IMR-90 (cell line): ENCODE measurements around the gene PDGFD. TPM values are rescaled to one million over a fixed set of nuclear protein-coding genes. Genes with fewer than 3 reads are reported as not detected.

ENCODE experiments used
- ATAC-seq: fragments of 200-7000 bp; cut with Tn5 transposase; 2 replicates; pipeline ENCODE4 v1.9.1; 2020; ENCODE audit warnings: low read depth, mild to moderate bottlenecking, moderate library complexity
- BruUV-seq: library from RNA; stranded (reverse); fragments of 400-500 nt; replicated peaks from 2 replicates; lab custom pipeline; 2021; lab: Mats Ljungman, UMichigan
- CTCF ChIA-PET: fragments of 300-600 bp; formaldehyde crosslinking; extraction: SDS; loops from one replicate; lab custom pipeline; 2021; ENCODE audit warnings: antibody characterized with exemption; lab: Yijun Ruan, JAX
- POLR2A ChIA-PET: fragments of 300-600 bp; sonication (Branson Sonifier 250); formaldehyde crosslinking; loops from one replicate; lab custom pipeline; 2022; ENCODE audit warnings: antibody characterized with exemption; ENCODE audit not compliant: unreplicated experiment; lab: Charles Lee
- DNase-seq: peaks from one replicate; pipeline ENCODE4 v3.0.0; 2013
- H2AFZ ChIP-seq: replicated peaks from 2 replicates; pipeline ENCODE3; 2013; ENCODE audit warnings: low read length, mild to moderate bottlenecking; ENCODE audit not compliant: poor library complexity
- H2AK5ac ChIP-seq: 2 replicates; pipeline ENCODE4 v1.6.1; 2013; ENCODE audit warnings: low read depth, low read length, inconsistent platforms
- H2AK9ac ChIP-seq: replicated peaks from 2 replicates; pipeline ENCODE3; 2013; ENCODE audit warnings: mild to moderate bottlenecking, low read depth, low read length, moderate library complexity; ENCODE audit not compliant: poor library complexity
- H2BK120ac ChIP-seq: 2 replicates; pipeline ENCODE4 v1.6.1; 2013; ENCODE audit warnings: low read depth, low read length, inconsistent platforms
- H2BK15ac ChIP-seq: 3 replicates; pipeline ENCODE4 v1.6.1; 2013; ENCODE audit warnings: low read depth, low read length, inconsistent platforms
- H2BK20ac ChIP-seq: 2 replicates; pipeline ENCODE4 v1.6.1; 2013; ENCODE audit warnings: low read depth, mild to moderate bottlenecking, inconsistent platforms, low read length, moderate library complexity
- H2BK5ac ChIP-seq: 2 replicates; pipeline ENCODE4 v1.6.1; 2013; ENCODE audit warnings: mild to moderate bottlenecking, low read depth, low read length, inconsistent platforms; ENCODE audit not compliant: poor library complexity, severe bottlenecking
- H3K14ac ChIP-seq: replicated peaks from 2 replicates; pipeline ENCODE4 v1.6.1; 2013; ENCODE audit warnings: low read depth, low read length, inconsistent platforms
- H3K18ac ChIP-seq: 2 replicates; pipeline ENCODE4 v1.6.1; 2013; ENCODE audit warnings: low read depth, low read length, control low read depth
- H3K23ac ChIP-seq: 2 replicates; pipeline ENCODE4 v1.6.1; 2013; ENCODE audit warnings: low read depth, low read length, inconsistent platforms
- H3K27ac ChIP-seq: 2 replicates; pipeline ENCODE4 v1.5.1; 2013; ENCODE audit warnings: mild to moderate bottlenecking, control low read depth, low read length; ENCODE audit not compliant: insufficient read depth
- H3K27me3 ChIP-seq: 2 replicates; pipeline ENCODE4 v1.6.1; 2013; ENCODE audit warnings: low read length; ENCODE audit not compliant: control insufficient read depth, insufficient read depth
- H3K36me3 ChIP-seq: 2 replicates; pipeline ENCODE4 v1.6.1; 2013; ENCODE audit warnings: low read length, mixed read lengths; ENCODE audit not compliant: control insufficient read depth, insufficient read depth
- H3K4ac ChIP-seq: 2 replicates; pipeline ENCODE4 v1.6.1; 2013; ENCODE audit warnings: low read depth, low read length, inconsistent platforms
- H3K4me1 ChIP-seq: 2 replicates; pipeline ENCODE4 v1.6.1; 2013; ENCODE audit warnings: low read length, mixed read lengths; ENCODE audit not compliant: control insufficient read depth, insufficient read depth
- H3K4me2 ChIP-seq: 2 replicates; pipeline ENCODE4 v1.6.1; 2013; ENCODE audit warnings: low read depth, mild to moderate bottlenecking, control low read depth, low read length, moderate library complexity
- H3K4me3 ChIP-seq: 2 replicates; pipeline ENCODE4 v1.5.1; 2013; ENCODE audit warnings: low read depth, mild to moderate bottlenecking, control low read depth, low read length, moderate library complexity; ENCODE audit not compliant: insufficient read depth
- H3K56ac ChIP-seq: 2 replicates; pipeline ENCODE4 v1.6.1; 2013; ENCODE audit warnings: low read length, inconsistent platforms; ENCODE audit not compliant: insufficient read depth; ENCODE audit errors: extremely low read depth
- H3K79me1 ChIP-seq, 2 experiments: 2 replicates each; pipeline ENCODE4 v1.6.1; 2013; ENCODE audit warnings: low read length in 2 of 2, inconsistent platforms in 1 of 2, low read depth in 1 of 2
- H3K9ac ChIP-seq: 2 replicates; pipeline ENCODE4 v1.6.1; 2013; ENCODE audit warnings: low read depth, low read length, control low read depth
- H3K9me1 ChIP-seq: 2 replicates; pipeline ENCODE4 v1.6.1; 2013; ENCODE audit warnings: low read length, inconsistent platforms; ENCODE audit not compliant: insufficient read depth
- H3K9me3 ChIP-seq: 2 replicates; pipeline ENCODE4 v1.6.1; 2013; ENCODE audit warnings: low read length; ENCODE audit not compliant: control insufficient read depth, insufficient read depth
- H4K20me1 ChIP-seq: 2 replicates; pipeline ENCODE4 v1.6.1; 2013; ENCODE audit warnings: low read length, inconsistent platforms; ENCODE audit not compliant: insufficient read depth
- H4K5ac ChIP-seq: 2 replicates; pipeline ENCODE4 v1.6.1; 2013; ENCODE audit warnings: mild to moderate bottlenecking, low read depth, low read length, control low read depth
- H4K8ac ChIP-seq, 2 experiments: 2 replicates each; pipeline ENCODE4 v1.6.1; 2013; ENCODE audit warnings: low read depth in 2 of 2, low read length in 2 of 2, control low read depth in 1 of 2, inconsistent platforms in 1 of 2
- H4K91ac ChIP-seq: 2 replicates; pipeline ENCODE4 v1.6.1; 2013; ENCODE audit warnings: low read depth, low read length, inconsistent platforms; ENCODE audit not compliant: insufficient read depth
- BHLHE40 ChIP-seq: fragments of 150-350 bp; IDR thresholded peaks from 2 replicates; pipeline ENCODE4 v1.6.1; 2016; ENCODE audit warnings: mild to moderate bottlenecking, low read depth, low read length
- CHD1 ChIP-seq: IDR thresholded peaks from 2 replicates; pipeline ENCODE4 v1.6.1; 2012; ENCODE audit warnings: low read depth, low read length, improper control_type of control experiment
- MXI1 ChIP-seq: IDR thresholded peaks from 2 replicates; pipeline ENCODE4 v1.6.1; 2012; ENCODE audit warnings: low read depth, mild to moderate bottlenecking, low read length, moderate library complexity, borderline replicate concordance
- POLR2A ChIP-seq: IDR thresholded peaks from 2 replicates; pipeline ENCODE4 v1.6.1; 2012; ENCODE audit warnings: mild to moderate bottlenecking, low read depth, low read length
- RCOR1 ChIP-seq: IDR thresholded peaks from 2 replicates; pipeline ENCODE4 v1.6.1; 2012; ENCODE audit warnings: mild to moderate bottlenecking, low read length, improper control_type of control experiment; ENCODE audit not compliant: insufficient replicate concordance
- RFX5 ChIP-seq: IDR thresholded peaks from 2 replicates; pipeline ENCODE4 v1.8.0; 2012; ENCODE audit warnings: low read depth, mild to moderate bottlenecking, low read length, moderate library complexity
- SMC3 ChIP-seq: fragments of 150-350 bp; IDR thresholded peaks from 2 replicates; pipeline ENCODE4 v1.6.1; 2016; ENCODE audit warnings: low read depth, mild to moderate bottlenecking, antibody characterized with exemption, low read length, moderate library complexity
- WGBS, 2 experiments: methylation state at CpG; one replicate each; pipeline versions ENCODE4 v1.1.5 to v1.1.7; 2013; ENCODE audit warnings: missing lambda C conversion rate in 2 of 2; ENCODE audit not compliant: insufficient read length in 1 of 2; ENCODE audit errors: extremely low coverage in 2 of 2; 5-methylcytosine and 5-hydroxymethylcytosine counted together
- dilution Hi-C: fragments of 300-500 bp; cut with HindIII; formaldehyde crosslinking; loops from one replicate; pipeline ENCODE4 v1.14.3; 2018; ENCODE audit warnings: low sequenced_read_pairs; ENCODE audit not compliant: unreplicated experiment
- in situ Hi-C: fragments of 300-500 bp; cut with MboI; formaldehyde crosslinking; loops from 3 replicates; pipeline ENCODE4 v1.14.3; 2019; ENCODE audit warnings: low sequenced_read_pairs, inconsistent platforms, mixed read lengths
- intact Hi-C: fragments of 100-400 bp; cut with micrococcal nuclease; formaldehyde crosslinking; loops from 2 replicates; pipeline ENCODE4 v1.10.0; 2022
- polyA plus RNA-seq, 3 experiments: library from polyadenylated mRNA; depleted of rRNA; stranded (reverse); fragments of >200 nt; gene quantifications; 2 replicates each; pipeline ENCODE4 v1.2.3, GENCODE V29; 2012; ENCODE audit warnings: low replicate concordance in 1 of 3
- total RNA-seq: library from RNA; depleted of rRNA; stranded (reverse); fragments of >200 nt; gene quantifications from 2 replicates; pipeline ENCODE4 v1.2.3, GENCODE V29; 2012
- TF ChIP-seq, protein P1 (sequence below): fragments of 150-350 bp; IDR thresholded peaks from 2 replicates; pipeline ENCODE4 v1.6.1; 2016; ENCODE audit warnings: low read depth, mild to moderate bottlenecking, low read length, moderate library complexity, borderline replicate concordance

Gene PDGFD
- total and polyA plus RNA-seq, 2 of the 4 experiments (the other 2 are of a cell fraction), result 2.1 to 3.0 TPM

DNA sequence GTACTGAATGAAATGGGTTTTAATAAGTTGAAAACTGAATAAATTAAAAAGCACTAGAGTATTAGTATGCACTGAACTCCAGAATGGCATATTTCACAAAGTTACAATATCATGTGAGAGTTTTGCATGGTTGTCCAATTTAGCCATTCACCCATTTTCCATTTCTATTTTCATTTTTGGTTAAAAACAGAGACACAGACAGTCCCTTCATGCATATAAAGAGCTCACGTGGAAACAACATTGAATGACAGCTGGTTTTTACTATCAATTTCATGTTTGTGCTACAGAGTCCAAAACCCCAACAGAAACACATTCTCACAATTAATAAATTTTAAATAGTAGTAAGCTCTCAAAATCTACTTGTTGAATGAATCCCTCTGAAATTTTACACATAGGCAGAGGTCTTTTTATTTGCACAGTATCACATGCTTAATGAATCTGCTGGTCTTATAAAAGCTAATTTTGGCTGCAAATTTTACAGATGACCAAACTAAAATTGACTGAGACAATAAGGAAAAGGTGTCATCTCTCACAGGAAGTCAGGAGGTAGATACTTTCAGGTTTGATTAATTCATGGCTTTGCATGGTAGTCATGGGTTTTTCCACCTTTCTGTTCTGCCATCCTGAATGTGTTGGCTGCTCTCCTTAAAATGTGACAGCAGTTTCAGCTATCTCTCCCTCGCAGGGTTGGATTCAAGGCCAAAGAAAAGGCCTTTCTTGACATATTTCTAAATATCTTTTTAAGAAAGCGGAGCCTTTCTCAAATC is 148.1 kb downstream of the PDGFD start:
- no peak overlapping the region for H3K18ac ChIP-seq
- H4K5ac ChIP-seq, result no peak overlapping the region
- H3K56ac ChIP-seq, result no peak overlapping the region
- H3K9ac ChIP-seq, result no peak overlapping the region
- no TSS peak for BruUV-seq
- no peak overlapping the region for H2BK20ac ChIP-seq
- ATAC-seq (no peak), DNase-seq (no peak)
- TF ChIP-seq MXI1 (no peak), CHD1 (no peak), RCOR1 (no peak), RFX5 (no peak), POLR2A (no peak), SMC3 (no peak), BHLHE40 (no peak)
- TF ChIP-seq, protein P1, sequence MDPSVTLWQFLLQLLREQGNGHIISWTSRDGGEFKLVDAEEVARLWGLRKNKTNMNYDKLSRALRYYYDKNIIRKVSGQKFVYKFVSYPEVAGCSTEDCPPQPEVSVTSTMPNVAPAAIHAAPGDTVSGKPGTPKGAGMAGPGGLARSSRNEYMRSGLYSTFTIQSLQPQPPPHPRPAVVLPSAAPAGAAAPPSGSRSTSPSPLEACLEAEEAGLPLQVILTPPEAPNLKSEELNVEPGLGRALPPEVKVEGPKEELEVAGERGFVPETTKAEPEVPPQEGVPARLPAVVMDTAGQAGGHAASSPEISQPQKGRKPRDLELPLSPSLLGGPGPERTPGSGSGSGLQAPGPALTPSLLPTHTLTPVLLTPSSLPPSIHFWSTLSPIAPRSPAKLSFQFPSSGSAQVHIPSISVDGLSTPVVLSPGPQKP, result no peak
- no peaks in the 10 kb centered on the region for H3K79me1 ChIP-seq
- ChIA-PET CTCF (no interaction called here), POLR2A (no interaction called here)
- no peak overlapping the region for H3K4me2 ChIP-seq
- H2BK15ac ChIP-seq, result no peak overlapping the region
- no peaks in the 10 kb centered on the region for H3K36me3 ChIP-seq
- no peak overlapping the region for H2AK9ac ChIP-seq
- H2AK5ac ChIP-seq, result no peak overlapping the region
- H2BK5ac ChIP-seq, result no peak overlapping the region
- no peaks in the 10 kb centered on the region for H3K9me3 ChIP-seq
- no peak overlapping the region for H3K27ac ChIP-seq
- no peak overlapping the region for H2BK120ac ChIP-seq
- H2AFZ ChIP-seq, result no peak overlapping the region
- H3K9me1 ChIP-seq, result no peaks in the 10 kb centered on the region
- no peak overlapping the region for H3K4ac ChIP-seq
- H3K4me3 ChIP-seq, result no peak overlapping the region
- H4K91ac ChIP-seq, result no peak overlapping the region
- no CpG with 5 or more reads among the region's 3 CpGs for WGBS, 2 experiments
- H3K4me1 ChIP-seq, result no peaks in the 10 kb centered on the region
- H3K27me3 ChIP-seq, result no peaks in the 10 kb centered on the region
- intact Hi-C loops, result no loop called here
- dilution Hi-C loops, result no loop called here
- no peaks in the 10 kb centered on the region for H4K20me1 ChIP-seq
- no peak overlapping the region for H3K14ac ChIP-seq
- H3K23ac ChIP-seq, result no peak overlapping the region
- in situ Hi-C loops, result no loop called here
- H4K8ac ChIP-seq, result no peak overlapping the region
